GM19023 (cell line): ENCODE results near the gene PPP2R2C.

Source experiments
- ATAC-seq: cut with Tn5 transposase; IDR thresholded peaks from one replicate; pipeline ENCODE4 v1.9.1; 2021; ENCODE audit warnings: mild to moderate bottlenecking, moderate library complexity; ENCODE audit not compliant: unreplicated experiment

The PPP2R2C gene

DNA sequence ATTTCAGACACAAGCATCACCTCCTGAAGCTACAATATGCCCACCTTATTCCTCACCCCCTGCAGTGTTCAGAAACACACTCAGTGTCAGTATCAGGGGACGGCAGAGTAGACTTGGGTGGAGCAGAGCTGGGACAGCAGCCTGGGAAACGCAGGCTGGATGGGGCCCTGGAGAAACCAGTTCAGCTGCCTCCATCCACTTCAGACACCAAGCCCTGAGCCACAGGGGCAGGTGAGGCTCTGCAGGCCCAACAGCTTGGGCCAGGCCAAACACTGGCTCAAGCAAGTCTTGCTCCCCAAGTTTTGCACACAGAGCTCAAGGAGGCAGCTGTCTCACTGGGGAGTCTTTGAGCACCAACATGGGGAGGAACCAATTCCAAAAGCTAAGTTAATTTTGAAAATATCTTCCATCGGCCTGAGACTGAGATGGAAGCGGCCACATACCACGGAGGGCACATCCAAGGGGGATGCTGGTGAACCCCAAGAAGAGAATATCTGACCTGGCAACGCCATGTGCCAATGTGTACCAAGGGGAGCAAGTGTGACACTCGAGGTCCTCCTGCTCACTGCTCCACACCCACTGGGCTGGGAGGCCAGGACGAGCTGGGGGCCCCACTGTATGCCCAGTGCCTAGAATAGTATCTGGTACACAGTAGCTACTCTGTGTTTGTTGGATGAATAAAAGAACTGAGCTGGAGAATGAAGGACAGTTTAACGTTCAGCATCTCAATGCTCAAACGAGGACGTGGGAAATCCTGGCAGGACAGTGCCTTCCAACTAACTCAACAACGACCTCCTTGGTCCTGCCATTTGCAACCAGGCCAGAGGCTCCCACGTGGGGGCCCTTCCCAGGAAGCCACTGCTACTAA, 45.6 kb downstream of the PPP2R2C start:
- no peak for ATAC-seq

GRCh38 chr4:6425911-6426310, 46.5 kb downstream of the PPP2R2C start:
- ATAC-seq, result no peak

DNA sequence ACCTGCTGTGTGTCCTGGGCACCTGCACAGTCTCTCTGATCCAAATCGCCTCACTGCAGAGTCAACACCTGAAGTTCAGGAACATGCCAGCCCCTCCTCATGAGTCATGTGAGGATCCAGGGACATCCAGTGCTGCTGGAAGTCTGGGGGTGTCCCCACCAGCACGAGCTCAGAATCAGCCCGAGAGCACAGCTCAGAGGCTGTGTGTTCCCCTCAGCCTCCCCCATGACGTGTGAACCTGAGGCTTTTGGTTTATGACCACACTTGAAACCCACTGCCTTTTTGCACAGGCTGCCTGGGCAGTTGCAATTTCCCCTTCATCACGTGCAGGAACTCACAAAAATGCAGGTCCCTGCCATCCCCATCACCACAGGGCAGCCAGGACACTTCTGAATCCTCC, 47.1 kb downstream of the PPP2R2C start:
- no peak for ATAC-seq

GRCh38 chr4:6424425-6424824, 48.0 kb downstream of the PPP2R2C start:
- ATAC-seq, result no peak

DNA sequence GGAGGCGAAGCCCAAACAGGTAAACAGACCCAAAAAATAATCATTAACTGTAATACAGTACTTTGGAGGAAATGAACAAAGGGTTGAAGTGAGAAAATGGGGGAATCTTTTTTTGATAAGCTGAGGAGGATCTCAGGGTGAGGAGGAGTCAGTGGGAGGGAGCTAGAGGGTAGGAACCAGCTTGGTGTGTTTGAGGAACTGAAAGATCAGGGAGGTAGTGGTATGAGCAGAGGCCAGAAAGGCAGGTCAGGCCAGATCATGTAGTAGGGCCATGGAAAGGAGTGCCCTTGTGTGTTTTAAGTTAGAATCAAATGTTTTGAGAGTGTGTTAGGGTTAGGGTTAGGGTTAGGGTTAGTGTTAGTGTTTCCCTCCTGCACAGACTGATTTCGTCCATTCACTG, 48.8 kb downstream of the PPP2R2C start:
- peak; percentile 90 for ATAC-seq

GRCh38 chr4:6422866-6423265, 49.5 kb downstream of the PPP2R2C start:
- ATAC-seq, result no peak

DNA sequence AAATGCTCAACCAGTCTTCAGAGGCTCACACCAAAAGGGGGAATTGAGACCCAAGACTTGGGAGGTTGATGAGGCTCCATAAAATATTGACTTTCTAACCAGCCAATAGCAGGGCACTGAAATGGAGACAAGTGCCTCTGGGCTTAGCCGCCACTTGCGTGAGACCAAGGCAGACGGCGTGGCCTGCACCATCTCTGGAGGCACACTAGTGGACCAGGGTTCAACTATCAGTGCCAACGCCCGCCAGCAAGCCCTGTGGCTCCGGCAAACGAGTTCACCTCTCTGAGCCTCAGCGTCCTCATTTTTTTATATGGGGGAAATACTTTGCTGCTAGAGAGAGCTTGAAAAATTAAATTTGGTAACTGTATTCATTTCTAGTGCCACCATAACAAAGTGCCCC, 50.3 kb downstream of the PPP2R2C start:
- no peak for ATAC-seq

DNA sequence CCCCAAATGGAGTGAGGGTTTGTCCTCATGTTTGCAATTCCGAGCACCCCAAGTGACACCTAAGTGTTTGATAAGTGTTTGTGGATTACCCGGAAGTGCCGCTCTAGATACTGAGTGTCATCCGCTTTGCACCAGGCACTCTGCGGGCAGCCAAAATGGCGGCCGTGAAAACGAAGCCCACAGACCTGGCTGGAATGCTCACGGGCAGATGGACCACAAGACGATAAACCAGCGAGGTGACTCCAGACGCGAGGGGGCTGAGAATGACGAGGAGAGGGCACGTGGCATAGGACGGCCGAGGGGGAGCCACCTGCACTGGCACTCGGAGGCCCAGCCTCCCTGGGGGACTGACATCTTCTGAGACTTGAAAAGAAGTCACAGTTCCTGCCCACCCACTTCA, 51.0 kb downstream of the PPP2R2C start:
- no peak for ATAC-seq

DNA sequence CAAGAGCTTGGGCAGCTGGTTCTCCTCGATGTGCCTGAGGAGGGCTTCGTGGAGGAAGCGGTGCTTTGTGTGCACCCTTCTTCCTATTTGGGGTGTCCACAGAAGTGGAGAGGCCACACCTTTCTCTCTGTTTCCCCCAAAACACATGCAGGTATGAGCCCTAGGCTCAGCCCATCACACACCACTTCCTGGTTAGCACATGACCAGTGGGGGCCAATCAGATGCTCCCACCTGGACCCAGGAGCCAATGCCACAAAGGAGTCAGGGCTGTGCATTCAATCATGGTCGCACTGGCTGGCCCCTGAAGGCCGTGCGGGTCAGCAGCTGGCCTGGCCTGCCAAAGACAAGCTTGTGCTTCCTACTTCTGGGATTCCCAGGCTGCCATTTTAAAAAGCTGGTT, 51.4 kb downstream of the PPP2R2C start:
- no peak for ATAC-seq

DNA sequence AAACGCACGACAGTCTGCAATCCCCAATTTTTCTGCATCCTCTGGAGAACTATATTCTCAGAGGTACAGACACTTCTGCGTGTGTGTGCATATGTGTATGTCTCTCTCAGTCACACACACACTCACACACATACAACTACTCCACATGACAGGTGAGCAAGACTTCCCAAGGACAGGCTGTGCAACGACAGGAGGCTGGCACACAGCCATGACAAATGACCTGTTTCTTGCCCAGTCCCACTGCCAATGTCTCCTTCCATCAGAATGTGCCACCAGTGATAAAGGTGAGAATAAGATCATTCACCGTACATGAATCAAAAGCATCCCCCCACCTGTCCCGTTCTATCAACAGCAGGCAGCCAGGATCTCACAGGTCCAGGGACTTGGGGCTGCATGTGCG, 52.4 kb downstream of the PPP2R2C start:
- no peak for ATAC-seq

DNA sequence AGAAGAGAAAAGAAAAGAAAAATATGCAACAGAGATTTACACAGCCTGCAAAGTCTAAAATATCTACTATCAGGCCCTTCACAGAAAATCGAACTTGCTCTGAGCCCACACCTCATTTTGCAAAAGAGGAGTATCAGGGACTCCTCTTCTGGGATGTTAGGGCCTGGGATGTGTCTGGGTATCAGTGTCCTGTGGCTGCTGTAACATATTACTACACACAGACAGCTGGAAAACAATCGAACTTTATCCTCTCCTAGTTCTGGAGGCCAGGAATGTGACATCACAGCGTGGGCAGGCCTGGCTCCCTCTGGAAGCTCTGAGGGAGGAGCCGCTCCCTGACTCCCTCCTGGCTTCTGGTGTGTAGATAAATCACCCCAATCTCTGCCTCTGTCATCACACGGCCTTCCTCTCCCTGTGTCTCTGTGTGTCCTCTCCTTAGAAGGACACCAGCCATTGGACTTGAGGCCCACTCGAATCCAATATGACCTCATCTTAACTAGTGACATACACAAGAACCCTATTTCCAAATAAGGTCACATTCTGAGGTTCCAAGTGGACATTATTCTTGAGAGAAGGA, 52.9 kb downstream of the PPP2R2C start:
- no peak for ATAC-seq

GRCh38 chr4:6418193-6418755, 54.1 kb downstream of the PPP2R2C start:
- no peak for ATAC-seq

GRCh38 chr4:6417516-6418050, 54.8 kb downstream of the PPP2R2C start:
- ATAC-seq, result no peak

DNA sequence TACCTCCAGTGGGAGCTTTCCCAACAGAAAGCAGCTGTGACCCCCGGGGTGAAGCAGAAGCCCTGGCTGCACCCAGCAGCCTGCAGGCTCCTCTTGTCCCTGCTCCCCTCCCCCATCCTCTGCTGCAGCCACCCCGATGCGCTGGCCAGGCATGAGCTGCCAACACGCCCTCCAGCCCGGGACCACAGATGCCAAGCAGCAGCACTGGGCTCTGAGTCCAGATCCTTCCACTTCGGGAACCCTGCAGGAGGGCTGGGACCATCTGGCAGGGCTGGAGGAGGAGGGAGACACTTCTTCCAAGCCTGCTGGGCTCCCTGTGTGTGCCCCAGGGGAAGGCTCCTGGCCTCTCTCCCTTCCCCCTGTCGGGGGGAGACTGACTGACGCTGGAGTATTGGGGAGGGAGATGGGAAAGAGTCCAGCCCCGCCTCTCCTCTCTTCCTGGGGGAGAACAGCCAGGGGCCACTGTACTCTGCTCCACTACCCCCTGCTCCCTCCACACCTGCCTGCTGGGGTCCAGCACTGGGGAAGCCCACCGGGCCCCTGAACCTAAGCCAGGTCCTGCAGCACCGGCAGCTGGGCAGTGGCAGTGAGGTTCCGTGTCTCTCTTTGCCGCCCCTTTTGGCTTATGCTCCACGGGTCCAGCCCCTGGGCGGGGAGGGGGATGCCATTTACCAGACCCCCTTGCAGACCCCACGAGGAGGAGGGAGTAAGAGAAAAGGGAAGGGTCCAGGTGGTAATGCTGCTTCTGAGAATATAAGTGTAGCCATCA, 55.7 kb downstream of the PPP2R2C start:
- no peak for ATAC-seq

DNA sequence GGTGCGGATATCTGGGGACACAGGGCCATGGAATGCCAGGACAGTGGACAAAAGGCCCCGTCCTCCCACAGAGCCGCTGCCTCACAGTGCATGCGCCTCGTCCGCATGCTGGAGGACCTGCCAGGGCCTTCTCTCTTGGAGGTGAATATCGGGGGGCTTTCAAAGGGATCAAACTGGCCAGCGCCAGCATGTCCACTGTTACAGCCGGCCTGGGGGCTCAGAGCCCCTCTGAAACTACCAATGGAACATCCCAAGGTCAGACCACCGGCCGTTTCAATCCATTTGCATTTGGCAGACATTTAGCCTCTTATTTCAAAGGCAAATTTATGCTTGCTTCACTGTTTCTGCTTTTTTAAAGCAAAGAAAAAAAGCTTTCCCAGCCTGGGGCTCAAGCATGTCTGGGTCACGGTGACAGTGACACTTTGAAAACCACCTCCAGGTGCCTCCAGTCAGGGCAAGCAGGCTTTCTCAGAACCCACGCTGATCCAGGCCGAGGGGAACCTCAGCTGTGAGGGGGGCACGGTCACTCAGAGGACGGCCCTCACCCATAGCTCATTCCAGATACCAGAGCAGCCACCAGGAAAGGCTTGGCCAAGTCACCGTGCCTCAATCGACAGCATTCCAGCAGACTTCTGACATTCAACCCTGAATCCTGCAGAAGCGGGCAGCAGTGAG, 57.2 kb downstream of the PPP2R2C start:
- no peak for ATAC-seq

DNA sequence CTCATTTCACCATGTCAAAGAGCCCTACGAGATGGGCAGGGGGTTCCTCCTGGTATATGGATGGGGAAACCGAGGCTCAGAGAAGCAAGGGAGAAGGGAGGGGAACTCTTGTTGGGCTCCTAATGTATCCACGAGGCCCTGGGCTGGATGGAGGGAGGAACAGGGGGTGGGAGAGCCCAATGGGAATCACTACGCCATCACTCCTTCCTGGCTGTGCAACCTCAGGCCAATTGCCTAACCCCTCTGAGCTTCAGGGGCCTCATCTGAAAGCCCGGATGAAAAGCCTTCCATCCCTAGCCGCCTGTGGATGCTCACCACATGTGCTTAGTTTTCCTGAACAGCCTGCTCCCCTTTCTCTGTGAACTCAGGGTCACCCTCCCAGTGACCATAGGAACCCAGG, 57.8 kb downstream of the PPP2R2C start:
- no peak for ATAC-seq

DNA sequence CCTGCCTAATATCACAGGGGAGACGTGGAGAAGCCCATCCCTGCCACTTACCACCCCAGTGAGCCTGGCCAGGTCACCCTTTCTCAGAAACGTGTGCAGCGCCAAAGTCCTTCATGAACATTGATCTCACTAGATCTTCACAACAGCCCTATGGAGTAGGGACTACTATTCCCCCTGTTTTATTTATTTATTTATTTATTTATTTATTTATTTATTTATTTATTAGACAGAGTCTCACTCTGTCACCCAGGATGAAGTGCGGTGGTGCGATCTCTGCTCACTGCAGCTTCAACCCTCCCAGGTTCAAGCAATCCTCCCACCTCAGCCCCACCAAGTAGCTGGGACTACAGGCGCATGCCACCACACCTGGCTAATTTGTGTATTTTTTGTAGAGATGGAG, 61.8 kb downstream of the PPP2R2C start:
- ATAC-seq, result no peak

DNA sequence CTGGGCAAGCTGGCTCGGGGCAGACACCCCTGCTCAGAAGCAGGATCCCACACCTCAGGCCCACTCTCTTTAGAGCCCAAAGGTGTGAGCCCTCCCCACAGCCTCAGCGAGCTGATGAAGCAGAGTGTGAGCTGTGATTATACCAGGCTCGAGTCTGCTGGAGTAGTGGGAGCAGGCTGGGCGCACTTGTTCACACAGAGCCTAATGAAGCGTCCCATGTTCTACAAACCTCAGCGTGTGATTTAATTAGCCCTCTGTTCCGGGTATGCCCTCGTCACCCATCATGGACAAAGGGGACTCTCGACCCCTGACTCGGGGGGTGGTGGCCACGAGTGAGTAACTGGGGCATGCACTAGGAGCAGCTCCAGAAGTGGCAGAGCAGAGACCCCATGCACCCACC, 62.3 kb downstream of the PPP2R2C start:
- no peak for ATAC-seq

GRCh38 chr4:6409381-6409780, 63.0 kb downstream of the PPP2R2C start:
- no peak for ATAC-seq

DNA sequence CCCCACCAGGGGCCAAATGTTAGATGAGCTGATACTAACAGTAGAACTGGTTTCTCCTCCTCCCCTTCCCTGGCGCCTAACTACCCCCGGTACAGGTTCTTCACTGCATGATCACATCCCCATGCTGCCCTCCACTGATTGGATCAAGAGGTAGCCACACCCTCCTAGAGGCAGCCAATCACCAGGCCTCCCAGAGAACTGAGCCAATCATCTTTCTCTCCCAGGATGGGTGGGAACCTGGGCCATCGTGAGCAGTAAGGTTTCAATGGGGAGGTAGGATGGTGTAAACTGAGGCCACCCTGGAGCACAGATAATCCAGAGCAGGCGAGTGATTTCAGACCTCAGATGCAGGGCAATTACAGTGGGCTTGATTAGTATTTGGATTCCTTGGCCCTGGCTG, 64.2 kb downstream of the PPP2R2C start:
- no peak for ATAC-seq

DNA sequence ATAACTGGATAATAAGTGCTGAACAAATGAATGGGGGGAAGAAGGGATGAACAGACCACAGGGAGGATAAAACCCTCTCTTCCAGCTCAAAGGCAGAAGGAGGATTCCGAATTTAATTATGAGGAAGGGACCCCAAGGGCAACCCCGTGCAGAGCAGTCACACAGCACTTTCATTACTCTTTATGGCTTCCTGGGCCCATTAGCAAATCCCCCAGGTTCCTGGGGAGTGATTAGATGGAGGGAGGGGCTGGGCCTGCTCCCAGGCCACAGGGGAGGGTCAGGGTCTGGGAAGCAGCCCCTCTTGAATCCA, 67.1 kb downstream of the PPP2R2C start:
- ATAC-seq, result no peak
